HG02943 (cell line): Measurements from ENCODE around the gene RAD51B.
"Not testable (repeated sequence)": the region's sequence is repeated elsewhere in the genome, so short reads cannot be mapped to it uniquely, and the experiment has no call there.

Experiments
- ATAC-seq: cut with Tn5 transposase; IDR thresholded peaks from one replicate; pipeline ENCODE4 v1.9.1; 2021; ENCODE audit warnings: mild to moderate bottlenecking, low read depth, moderate library complexity; ENCODE audit not compliant: unreplicated experiment

Gene RAD51B

GRCh38 chr14:68101715-68102301 lies 282.2 kb downstream of the RAD51B start:
- not testable (repeated sequence) for ATAC-seq

- no peak for ATAC-seq
These were observed 284.3 kb downstream of the RAD51B start for GRCh38 chr14:68103853-68104252.

- ATAC-seq: no peak
These were observed 284.9 kb downstream of the RAD51B start for GRCh38 chr14:68104518-68104917.

- ATAC-seq: no peak
These were observed 286.2 kb downstream of the RAD51B start for GRCh38 chr14:68105816-68106215.

- no peak for ATAC-seq
These were observed 286.9 kb downstream of the RAD51B start for GRCh38 chr14:68106456-68106855.

- no peak for ATAC-seq
These were observed 287.3 kb downstream of the RAD51B start for GRCh38 chr14:68106905-68107304.

- no peak for ATAC-seq
These were observed 289.7 kb downstream of the RAD51B start for GRCh38 chr14:68109132-68109900.

GRCh38 chr14:68111097-68111852 lies 291.7 kb downstream of the RAD51B start:
- no peak for ATAC-seq

GRCh38 chr14:68111853-68112270 lies 292.3 kb downstream of the RAD51B start:
- no peak for ATAC-seq

GRCh38 chr14:68112442-68112841 lies 292.9 kb downstream of the RAD51B start:
- ATAC-seq: no peak

GRCh38 chr14:68113343-68113930 lies 293.9 kb downstream of the RAD51B start:
- no peak for ATAC-seq

- ATAC-seq: not testable (repeated sequence)
These were observed 296.4 kb downstream of the RAD51B start for GRCh38 chr14:68115952-68116351.

- ATAC-seq: no peak
These were observed 303.1 kb downstream of the RAD51B start for GRCh38 chr14:68122651-68123050.

- ATAC-seq: no peak
These were observed 304.5 kb downstream of the RAD51B start for GRCh38 chr14:68124050-68124449.

GRCh38 chr14:68124979-68125731 lies 305.6 kb downstream of the RAD51B start:
- no peak for ATAC-seq

GRCh38 chr14:68127166-68127565 lies 307.6 kb downstream of the RAD51B start:
- ATAC-seq: no peak

GRCh38 chr14:68131907-68132306 lies 312.3 kb downstream of the RAD51B start:
- no peak for ATAC-seq

GRCh38 chr14:68132563-68133121 lies 313.1 kb downstream of the RAD51B start:
- ATAC-seq: no peak

GRCh38 chr14:68133856-68134255 lies 314.3 kb downstream of the RAD51B start:
- ATAC-seq: no peak

- no peak for ATAC-seq
These were observed 315.4 kb downstream of the RAD51B start for GRCh38 chr14:68135028-68135427.
